Panc1 (cell line): ENCODE data around the gene GDF15. TPM values are rescaled to one million over a fixed set of nuclear protein-coding genes. Genes with fewer than 3 reads are reported as not detected.

Experiments
- ATAC-seq: fragments of 200-7000 bp; cut with Tn5 transposase; 2 replicates; pipeline ENCODE4 v1.9.1; 2020; ENCODE audit warnings: mild to moderate bottlenecking, moderate library complexity
- BruUV-seq: library from RNA; stranded (reverse); fragments of 400-500 nt; replicated peaks from 2 replicates; lab custom pipeline; 2021; lab: Mats Ljungman, UMichigan
- CTCF ChIA-PET: fragments of 300-600 bp; sonication (Branson Sonifier 250); formaldehyde crosslinking; loops from one replicate; lab custom pipeline; 2022; ENCODE audit warnings: antibody characterized with exemption; lab: Charles Lee
- POLR2A ChIA-PET: fragments of 300-600 bp; sonication (Branson Sonifier 250); formaldehyde crosslinking; loops from one replicate; lab custom pipeline; 2022; ENCODE audit warnings: antibody characterized with exemption; lab: Charles Lee
- DNase-seq: peaks from one replicate; pipeline ENCODE4 v3.0.0-alpha.2; 2010; ENCODE audit warnings: low read depth, low spot score
- H3K27ac ChIP-seq: 2 replicates; pipeline ENCODE4 v1.5.1; 2011; ENCODE audit warnings: mild to moderate bottlenecking, low read length, inconsistent platforms
- H3K27me3 ChIP-seq: fragments of 200-500 bp; sonication (Bioruptor generic); 2 replicates; pipeline ENCODE4 v1.6.0; 2014; ENCODE audit warnings: low read length, inconsistent platforms; ENCODE audit not compliant: control insufficient read depth, insufficient read depth
- H3K36me3 ChIP-seq: fragments of 200-500 bp; sonication (Bioruptor generic); 2 replicates; pipeline ENCODE4 v1.5.1; 2014; ENCODE audit warnings: inconsistent platforms, mild to moderate bottlenecking, low read length, moderate library complexity; ENCODE audit not compliant: control insufficient read depth, insufficient read depth
- H3K4me1 ChIP-seq: 2 replicates; pipeline ENCODE4 v1.5.1; 2011; ENCODE audit warnings: inconsistent platforms, mild to moderate bottlenecking, low read length, moderate library complexity; ENCODE audit not compliant: control insufficient read depth, insufficient read depth
- H3K4me3 ChIP-seq, 2 experiments: 2 replicates each; pipeline ENCODE4 v1.5.1; 2011 to 2012; ENCODE audit warnings: low read depth in 2 of 2, low read length in 2 of 2, mild to moderate bottlenecking in 2 of 2, inconsistent platforms in 1 of 2, moderate library complexity in 1 of 2
- H3K9me3 ChIP-seq: fragments of 200-500 bp; sonication (Bioruptor generic); 2 replicates; pipeline ENCODE4 v1.5.1; 2014; ENCODE audit warnings: low read depth, mild to moderate bottlenecking, inconsistent platforms, low read length, moderate library complexity; ENCODE audit not compliant: control insufficient read depth, insufficient read depth
- POLR2AphosphoS5 ChIP-seq: IDR thresholded peaks from 2 replicates; pipeline ENCODE4 v1.6.1; 2012; ENCODE audit warnings: mild to moderate bottlenecking, low read depth, low read length, moderate library complexity
- in situ Hi-C: cut with HindIII; loops from 2 replicates; pipeline ENCODE4 v1.10.0; 2016; ENCODE audit warnings: low sequenced_read_pairs, low pct_unique_long_range_greater_than_20kb
- intact Hi-C: fragments of 100-400 bp; cut with micrococcal nuclease; formaldehyde crosslinking; loops from one replicate; pipeline ENCODE4 v1.10.0; 2022; ENCODE audit not compliant: unreplicated experiment
- total RNA-seq: library from RNA; stranded (reverse); gene quantifications from one replicate; pipeline ENCODE4 v1.2.1, GENCODE V29; 2021; ENCODE audit not compliant: unreplicated experiment
- TF ChIP-seq, protein P1 (sequence below), 2 experiments: IDR thresholded peaks; 2 replicates each; pipeline ENCODE4 v1.6.1; 2011 to 2012; ENCODE audit warnings: low read depth in 2 of 2, control low read depth in 1 of 2, low read length in 1 of 2, mild to moderate bottlenecking in 1 of 2, moderate library complexity in 1 of 2; ENCODE audit not compliant: insufficient read depth in 1 of 2
- TF ChIP-seq, protein P2 (sequence below): fragments of 450-650 bp; IDR thresholded peaks from 2 replicates; pipeline ENCODE4 v1.5.1; 2017; ENCODE audit warnings: mild to moderate bottlenecking

Gene GDF15
- total RNA-seq, 1 experiment from 2014 or later, result 335 TPM

DNA sequence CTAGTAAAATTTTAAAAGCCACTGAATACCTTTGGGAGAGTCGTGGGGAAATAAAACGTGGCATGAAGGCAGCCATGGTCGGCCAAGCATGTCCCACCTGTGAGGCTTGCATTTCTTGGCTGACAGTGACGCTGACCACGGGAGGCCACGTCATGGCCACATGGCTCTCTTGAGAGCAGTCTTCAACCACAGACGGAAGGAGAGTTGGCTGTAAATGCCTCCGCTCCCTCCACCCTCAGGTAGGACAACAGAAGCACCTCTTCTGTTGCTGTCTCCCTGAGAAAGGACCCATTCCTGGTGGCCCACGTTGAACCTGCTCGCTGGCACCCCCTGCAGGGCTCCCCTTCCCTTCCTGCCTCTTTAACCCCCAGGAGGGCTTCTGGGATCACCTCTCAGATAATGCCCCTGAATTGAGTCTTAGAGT lies 22.1 kb downstream of the GDF15 start:
- no peaks in the 10 kb centered on the region for H3K4me1 ChIP-seq
- ATAC-seq (no peak), DNase-seq (no peak)
- H3K27ac ChIP-seq, result peak overlapping the region; percentile 29; the same call in 1 of the 2 replicates
- BruUV-seq, result no TSS peak
- no peak overlapping the region for H3K4me3 ChIP-seq
- ChIA-PET POLR2A (no interaction called here), CTCF (no interaction called here)
- intact Hi-C loops, result no loop called here
- H3K9me3 ChIP-seq, result no peaks in the 10 kb centered on the region
- no peaks in the 10 kb centered on the region for H3K36me3 ChIP-seq
- in situ Hi-C loops, result no loop called here
- TF ChIP-seq, protein P1, sequence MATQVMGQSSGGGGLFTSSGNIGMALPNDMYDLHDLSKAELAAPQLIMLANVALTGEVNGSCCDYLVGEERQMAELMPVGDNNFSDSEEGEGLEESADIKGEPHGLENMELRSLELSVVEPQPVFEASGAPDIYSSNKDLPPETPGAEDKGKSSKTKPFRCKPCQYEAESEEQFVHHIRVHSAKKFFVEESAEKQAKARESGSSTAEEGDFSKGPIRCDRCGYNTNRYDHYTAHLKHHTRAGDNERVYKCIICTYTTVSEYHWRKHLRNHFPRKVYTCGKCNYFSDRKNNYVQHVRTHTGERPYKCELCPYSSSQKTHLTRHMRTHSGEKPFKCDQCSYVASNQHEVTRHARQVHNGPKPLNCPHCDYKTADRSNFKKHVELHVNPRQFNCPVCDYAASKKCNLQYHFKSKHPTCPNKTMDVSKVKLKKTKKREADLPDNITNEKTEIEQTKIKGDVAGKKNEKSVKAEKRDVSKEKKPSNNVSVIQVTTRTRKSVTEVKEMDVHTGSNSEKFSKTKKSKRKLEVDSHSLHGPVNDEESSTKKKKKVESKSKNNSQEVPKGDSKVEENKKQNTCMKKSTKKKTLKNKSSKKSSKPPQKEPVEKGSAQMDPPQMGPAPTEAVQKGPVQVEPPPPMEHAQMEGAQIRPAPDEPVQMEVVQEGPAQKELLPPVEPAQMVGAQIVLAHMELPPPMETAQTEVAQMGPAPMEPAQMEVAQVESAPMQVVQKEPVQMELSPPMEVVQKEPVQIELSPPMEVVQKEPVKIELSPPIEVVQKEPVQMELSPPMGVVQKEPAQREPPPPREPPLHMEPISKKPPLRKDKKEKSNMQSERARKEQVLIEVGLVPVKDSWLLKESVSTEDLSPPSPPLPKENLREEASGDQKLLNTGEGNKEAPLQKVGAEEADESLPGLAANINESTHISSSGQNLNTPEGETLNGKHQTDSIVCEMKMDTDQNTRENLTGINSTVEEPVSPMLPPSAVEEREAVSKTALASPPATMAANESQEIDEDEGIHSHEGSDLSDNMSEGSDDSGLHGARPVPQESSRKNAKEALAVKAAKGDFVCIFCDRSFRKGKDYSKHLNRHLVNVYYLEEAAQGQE (IDR thresholded peaks at IDR 0.05; ENCODE audit: insufficient read depth in 1 of 2, low read depth in 2 of 2, low read length in 1 of 2), result no peak
- no peak for TF ChIP-seq POLR2AphosphoS5
- TF ChIP-seq, protein P2, sequence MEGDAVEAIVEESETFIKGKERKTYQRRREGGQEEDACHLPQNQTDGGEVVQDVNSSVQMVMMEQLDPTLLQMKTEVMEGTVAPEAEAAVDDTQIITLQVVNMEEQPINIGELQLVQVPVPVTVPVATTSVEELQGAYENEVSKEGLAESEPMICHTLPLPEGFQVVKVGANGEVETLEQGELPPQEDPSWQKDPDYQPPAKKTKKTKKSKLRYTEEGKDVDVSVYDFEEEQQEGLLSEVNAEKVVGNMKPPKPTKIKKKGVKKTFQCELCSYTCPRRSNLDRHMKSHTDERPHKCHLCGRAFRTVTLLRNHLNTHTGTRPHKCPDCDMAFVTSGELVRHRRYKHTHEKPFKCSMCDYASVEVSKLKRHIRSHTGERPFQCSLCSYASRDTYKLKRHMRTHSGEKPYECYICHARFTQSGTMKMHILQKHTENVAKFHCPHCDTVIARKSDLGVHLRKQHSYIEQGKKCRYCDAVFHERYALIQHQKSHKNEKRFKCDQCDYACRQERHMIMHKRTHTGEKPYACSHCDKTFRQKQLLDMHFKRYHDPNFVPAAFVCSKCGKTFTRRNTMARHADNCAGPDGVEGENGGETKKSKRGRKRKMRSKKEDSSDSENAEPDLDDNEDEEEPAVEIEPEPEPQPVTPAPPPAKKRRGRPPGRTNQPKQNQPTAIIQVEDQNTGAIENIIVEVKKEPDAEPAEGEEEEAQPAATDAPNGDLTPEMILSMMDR, result peak; percentile 68
- no peaks in the 10 kb centered on the region for H3K27me3 ChIP-seq

DNA sequence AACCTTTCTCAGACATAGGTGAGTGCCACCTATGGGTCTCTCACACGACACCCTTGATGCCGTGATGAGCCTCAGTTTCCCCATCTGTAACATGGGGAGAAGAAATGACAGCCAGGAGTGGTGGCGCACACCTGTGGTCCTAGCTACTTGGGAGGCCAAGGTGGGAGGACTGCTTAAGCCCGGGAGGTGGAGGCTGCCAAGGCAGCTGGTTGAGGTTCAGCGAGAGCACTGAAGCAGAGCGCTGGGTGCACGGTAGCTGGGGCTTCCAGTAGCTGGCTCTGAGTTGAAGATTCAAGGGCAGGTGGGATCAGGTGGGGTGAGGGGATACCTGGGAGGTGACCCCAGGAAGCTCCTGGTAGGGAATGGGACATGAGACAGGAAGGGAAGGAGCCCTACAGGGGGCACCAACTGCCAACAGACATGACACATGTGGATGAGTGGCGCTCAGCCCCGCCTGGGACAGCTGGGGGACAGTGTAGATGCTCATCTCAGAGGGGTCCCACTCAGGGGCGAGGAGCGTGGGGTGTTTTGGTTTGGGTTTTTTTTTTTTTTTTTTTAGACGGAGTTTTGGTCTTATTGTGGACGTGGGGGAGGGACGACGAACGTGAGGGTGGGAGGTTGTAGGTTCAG lies 26.8 kb downstream of the GDF15 start:
- TF ChIP-seq, protein P1 (IDR thresholded peaks at IDR 0.05; ENCODE audit: insufficient read depth in 1 of 2, low read depth in 2 of 2, low read length in 1 of 2), result no peak
- TF ChIP-seq, protein P2, result peak; percentile 31; the same call in 1 of the 2 replicates
- no peaks in the 10 kb centered on the region for H3K36me3 ChIP-seq
- CTCF ChIA-PET, result interaction anchor here (0.6 kb wide), 1 partner anchor 135 kb away, joined by 10 read pairs; no protein-coding TSS in a partner anchor
- intact Hi-C loops, result no loop called here
- H3K4me3 ChIP-seq, result no peak overlapping the region
- no peak overlapping the region for H3K27ac ChIP-seq
- in situ Hi-C loops, result no loop called here
- POLR2A ChIA-PET, result no interaction called here
- H3K27me3 ChIP-seq, result no peaks in the 10 kb centered on the region
- BruUV-seq, result no TSS peak
- ATAC-seq, result no peak
- H3K9me3 ChIP-seq, result no peaks in the 10 kb centered on the region
- DNase-seq, result no peak
- H3K4me1 ChIP-seq, result peaks cover 23% of the 10 kb centered on the region
